ENCODE data around the gene WDFY4.

Gene WDFY4

GRCh38 chr10:48775206-48775517 lies 90.5 kb downstream of the WDFY4 start:
- Histone ChIP-seq H3K27me3 (no peaks in the 10 kb centered on the region), H3K4me1 (no peaks in the 10 kb centered on the region), H3K4me3 (ENCODE audit: low read depth, low read length) (no peak overlapping the region), H3K9me3 (no peaks in the 10 kb centered on the region), H3K36me3 (no peaks in the 10 kb centered on the region)
- DNase-seq = no peak
- no peak for TF ChIP-seq CTCF (IDR thresholded peaks at IDR 0.05; ENCODE audit: low read depth, low read length)

DNA sequence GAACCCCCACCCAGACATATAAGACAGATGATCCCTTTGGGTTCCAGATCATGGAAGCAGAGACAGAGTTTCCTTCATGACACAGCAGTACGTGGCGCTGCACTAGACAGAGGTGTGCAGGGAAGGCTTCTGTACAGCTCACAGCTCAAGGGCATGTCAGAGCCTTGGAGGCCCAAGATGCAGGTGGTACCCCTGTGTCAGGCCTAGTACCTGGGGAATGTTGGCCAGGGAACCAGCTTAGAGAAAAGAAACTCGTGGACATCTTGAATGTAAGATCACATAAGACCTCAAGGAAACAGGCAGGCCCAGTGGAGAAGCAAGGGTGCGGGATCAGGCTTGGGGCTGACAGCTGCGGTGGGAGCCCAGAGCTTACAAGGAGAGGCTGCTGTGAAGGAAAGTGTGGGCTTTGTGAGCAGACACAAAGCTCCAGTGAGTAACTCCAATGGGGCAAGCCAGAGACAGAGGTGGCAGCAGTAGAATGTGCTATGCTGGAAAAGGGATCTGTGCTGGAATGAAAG lies 91.4 kb downstream of the WDFY4 start:
- no peak for TF ChIP-seq CTCF (IDR thresholded peaks at IDR 0.05; ENCODE audit: low read depth, low read length)
- H3K36me3 ChIP-seq = no peaks in the 10 kb centered on the region
- H3K27me3 ChIP-seq = peaks cover 2% of the 10 kb centered on the region; the same call in 1 of the 2 replicates
- H3K4me1 ChIP-seq = no peaks in the 10 kb centered on the region
- no peak overlapping the region for H3K4me3 ChIP-seq (ENCODE audit: low read depth, low read length)
- H3K9me3 ChIP-seq = no peaks in the 10 kb centered on the region
- DNase-seq = no peak

- Histone ChIP-seq H3K36me3 (no peaks in the 10 kb centered on the region), H3K27me3 (peaks cover 2% of the 10 kb centered on the region; the same call in 1 of the 2 replicates), H3K4me1 (no peaks in the 10 kb centered on the region), H3K9me3 (no peaks in the 10 kb centered on the region), H3K4me3 (ENCODE audit: low read depth, low read length) (no peak overlapping the region)
- DNase-seq = no peak
- no peak for TF ChIP-seq CTCF (IDR thresholded peaks at IDR 0.05; ENCODE audit: low read depth, low read length)
Observed at GRCh38 chr10:48776528-48776927, 91.9 kb downstream of the WDFY4 start.

DNA sequence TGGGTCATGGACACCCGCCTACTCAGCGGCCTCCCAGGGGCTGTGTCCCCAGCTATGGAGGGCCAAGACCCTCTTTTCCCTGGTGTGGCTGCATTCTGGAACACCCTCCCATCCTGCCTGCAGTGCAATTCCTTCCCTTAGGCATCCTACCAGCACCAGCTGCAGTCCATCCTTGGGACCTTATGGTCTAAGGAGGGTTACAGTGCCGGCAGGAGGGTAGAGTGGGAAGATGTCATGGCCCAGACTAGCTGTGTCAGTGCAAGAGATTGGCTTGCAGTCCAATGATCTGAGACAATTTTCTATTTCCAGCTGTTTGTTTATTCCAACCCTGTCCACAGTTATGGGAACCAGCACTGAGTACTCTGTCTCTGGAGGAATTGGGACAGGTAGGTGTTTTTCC lies 92.4 kb downstream of the WDFY4 start:
- TF ChIP-seq CTCF (IDR thresholded peaks at IDR 0.05; ENCODE audit: low read depth, low read length) = no peak
- H3K9me3 ChIP-seq = no peaks in the 10 kb centered on the region
- no peaks in the 10 kb centered on the region for H3K36me3 ChIP-seq
- DNase-seq = no peak
- H3K4me1 ChIP-seq = no peaks in the 10 kb centered on the region
- peaks cover 2% of the 10 kb centered on the region; the same call in 1 of the 2 replicates for H3K27me3 ChIP-seq
- H3K4me3 ChIP-seq (ENCODE audit: low read depth, low read length) = no peak overlapping the region

GRCh38 chr10:48778193-48778857 lies 93.7 kb downstream of the WDFY4 start:
- Histone ChIP-seq H3K4me1 (no peaks in the 10 kb centered on the region), H3K4me3 (ENCODE audit: low read depth, low read length) (no peak overlapping the region), H3K9me3 (no peaks in the 10 kb centered on the region), H3K36me3 (no peaks in the 10 kb centered on the region), H3K27me3 (peaks cover 2% of the 10 kb centered on the region; the same call in 1 of the 2 replicates)
- DNase-seq = no peak
- TF ChIP-seq CTCF (IDR thresholded peaks at IDR 0.05; ENCODE audit: low read depth, low read length) = no peak

DNA sequence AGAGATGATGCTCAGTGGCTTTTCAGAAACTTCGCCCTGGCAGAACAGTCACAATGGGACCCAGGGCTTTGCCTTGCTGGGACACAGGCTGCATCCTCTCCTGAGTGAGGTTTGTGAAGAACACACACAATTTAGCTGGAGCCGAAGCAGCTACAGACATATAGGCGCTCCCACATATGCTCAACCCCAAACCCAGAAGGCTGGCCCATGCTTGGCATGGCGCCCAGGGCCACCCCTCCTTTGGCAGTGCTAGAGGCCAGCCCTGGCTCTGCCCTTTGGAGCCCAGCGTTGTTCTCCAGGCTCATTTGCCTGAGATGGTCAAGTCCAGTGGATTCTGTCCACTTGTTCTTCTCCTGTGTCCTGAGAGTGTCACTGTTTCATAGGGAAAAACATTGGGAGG lies 94.4 kb downstream of the WDFY4 start:
- no peak for TF ChIP-seq CTCF (IDR thresholded peaks at IDR 0.05; ENCODE audit: low read depth, low read length)
- Histone ChIP-seq H3K27me3 (peaks cover 2% of the 10 kb centered on the region; the same call in 1 of the 2 replicates), H3K4me1 (no peaks in the 10 kb centered on the region), H3K9me3 (no peaks in the 10 kb centered on the region), H3K4me3 (ENCODE audit: low read depth, low read length) (no peak overlapping the region), H3K36me3 (no peaks in the 10 kb centered on the region)
- DNase-seq = no peak
